NAMALWA (cell line): ENCODE measurements around the gene C11orf87.

Experiments used
- DNase-seq: peaks from one replicate; pipeline ENCODE4 v3.0.0-alpha.2; 2015; ENCODE audit warnings: low spot score

Gene C11orf87

DNA sequence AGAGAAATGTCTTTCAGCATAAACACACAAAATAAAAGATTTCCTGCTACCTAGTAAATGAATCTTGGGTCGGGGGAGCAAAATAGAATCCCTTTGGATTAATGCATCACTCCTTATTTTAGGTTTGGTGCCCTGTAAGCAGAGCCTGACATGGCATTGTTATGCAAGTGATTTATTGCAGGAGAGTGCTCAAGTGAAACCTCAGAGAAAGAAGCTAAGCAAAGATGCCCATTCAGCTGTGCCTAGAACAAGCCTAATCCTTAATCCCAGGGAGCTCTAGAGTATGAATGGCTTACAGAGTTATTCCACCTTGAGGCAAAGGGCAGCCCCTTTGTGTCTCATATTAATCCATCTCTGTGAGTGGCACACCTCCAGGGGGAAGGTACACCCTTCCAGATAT, 21.1 kb downstream of the C11orf87 start:
- DNase-seq: no peak

- no peak for DNase-seq
Measured at GRCh38 chr11:109454857-109455256, 32.9 kb downstream of the C11orf87 start.
